ENCODE data around the gene PTPRS.
"Not testable (repeated sequence)": the region's sequence is repeated elsewhere in the genome, so short reads cannot be mapped to it uniquely, and the experiment has no call there.

PTPRS gene

DNA sequence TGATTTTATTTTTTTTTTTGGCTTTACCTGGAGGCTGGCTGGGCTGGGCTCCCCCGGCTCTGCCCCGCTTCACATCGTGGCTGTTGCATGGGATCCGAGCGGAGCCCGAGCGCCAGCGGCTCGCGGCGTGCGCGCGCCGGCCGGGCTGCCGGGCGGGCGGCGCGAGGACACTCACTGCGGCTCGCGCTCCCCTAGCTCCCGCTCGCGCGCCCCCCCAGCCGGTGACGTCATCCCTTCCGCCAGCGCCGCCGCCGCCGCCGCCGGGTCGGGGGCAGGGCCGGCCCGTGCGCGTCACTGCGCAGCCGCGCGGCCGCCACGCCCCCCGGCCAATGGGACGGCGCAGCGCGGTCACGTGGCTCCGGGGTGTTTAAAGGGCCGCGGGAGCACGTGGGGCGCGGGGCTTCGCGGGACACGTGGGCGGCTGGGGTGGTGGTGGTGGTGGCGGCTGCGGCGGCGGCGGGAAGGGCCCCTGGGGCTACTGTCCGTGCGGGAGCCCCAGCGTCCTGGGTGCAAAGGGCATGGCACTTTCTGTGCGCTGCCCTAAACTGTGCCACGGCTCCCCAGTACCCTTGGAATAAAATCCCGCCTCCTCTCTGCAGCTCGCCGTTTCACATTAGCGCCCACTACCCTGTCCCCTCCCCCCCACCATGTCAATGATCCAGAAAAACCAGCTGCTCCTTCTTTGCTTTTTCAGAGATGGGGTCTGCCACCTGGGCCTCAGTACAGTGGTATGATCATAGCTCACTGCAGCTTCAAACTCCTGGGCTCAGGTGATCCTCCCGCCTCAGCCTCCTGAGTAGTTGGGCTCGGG is at the start of gene PTPRS:
Gene PTPRS, minus strand, starts transcription at position 176 of the 811 bp plus-strand sequence. CDS start 54,672 bp downstream, outside the sequence.
- peak; percentile 85 for DNase-seq

- DNase-seq, result no peak
Measured at GRCh38 chr19:5389353-5389752, 48.7 kb upstream of the PTPRS start.

- no peak for DNase-seq
Measured at GRCh38 chr19:5387472-5387871, 46.9 kb upstream of the PTPRS start.

GRCh38 chr19:5386841-5387240 is 46.2 kb upstream of the PTPRS start:
- no peak for DNase-seq

- not testable (repeated sequence) for DNase-seq
Measured at GRCh38 chr19:5381197-5381596, 40.6 kb upstream of the PTPRS start.

DNA sequence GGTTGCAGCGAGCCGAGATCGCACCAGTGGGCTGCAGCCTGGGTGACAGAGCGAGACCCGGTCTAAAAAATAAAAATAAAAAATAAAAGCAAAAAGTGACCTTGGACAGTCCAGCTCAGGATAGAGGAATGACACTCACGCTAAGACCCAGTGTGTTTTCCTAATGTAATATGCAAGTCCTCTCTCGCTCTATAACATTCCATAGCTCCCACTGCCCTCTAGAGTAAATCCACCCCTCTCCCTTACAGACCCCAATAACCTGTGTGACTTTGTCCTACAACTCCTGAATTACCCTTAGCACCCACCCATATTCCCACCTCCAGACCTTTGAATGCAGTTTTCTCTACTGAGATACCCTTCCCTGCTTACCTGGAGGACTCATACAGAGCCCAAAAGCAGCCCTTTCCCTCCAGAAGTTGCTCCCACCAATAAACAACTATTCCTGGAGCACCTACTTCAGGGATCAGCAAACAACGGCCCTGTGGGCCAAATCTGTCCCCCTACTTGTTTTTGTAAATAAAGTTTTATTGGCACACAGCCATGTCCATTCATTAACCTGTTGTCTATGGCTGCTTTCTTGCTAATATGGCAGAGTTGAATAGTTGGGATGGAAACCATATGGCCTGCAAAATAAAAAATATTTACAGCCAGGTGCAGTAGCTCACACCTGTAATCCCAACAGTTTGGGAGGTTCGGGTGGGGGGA is 39.8 kb upstream of the PTPRS start:
- DNase-seq, result no peak

- DNase-seq, result no peak
Measured at GRCh38 chr19:5376928-5377327, 36.3 kb upstream of the PTPRS start.

GRCh38 chr19:5372572-5373200 is 32.1 kb upstream of the PTPRS start:
- no peak for DNase-seq

DNA sequence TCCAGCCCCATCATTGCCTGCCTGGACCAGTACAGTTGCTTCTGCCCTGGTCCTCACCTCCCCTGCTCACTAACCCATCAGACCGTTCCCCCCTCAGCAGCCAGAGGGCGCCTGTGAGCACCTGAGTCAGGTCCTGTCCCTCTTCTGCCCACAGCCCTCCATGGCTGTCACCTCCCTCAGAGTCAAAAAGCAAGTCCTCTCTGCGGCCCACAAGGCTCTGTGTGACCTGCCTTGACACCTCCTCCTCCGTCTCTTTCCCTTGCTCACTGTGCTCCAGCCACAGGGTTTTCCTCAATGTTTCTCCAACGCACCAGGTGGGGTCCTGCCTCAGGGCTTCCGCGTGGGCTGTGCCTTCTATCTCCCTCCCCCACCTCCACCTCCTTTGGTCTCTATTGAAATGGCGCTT is 29.4 kb upstream of the PTPRS start:
- DNase-seq, result peak; percentile 44

GRCh38 chr19:5369304-5369703 is 28.7 kb upstream of the PTPRS start:
- no peak for DNase-seq

DNA sequence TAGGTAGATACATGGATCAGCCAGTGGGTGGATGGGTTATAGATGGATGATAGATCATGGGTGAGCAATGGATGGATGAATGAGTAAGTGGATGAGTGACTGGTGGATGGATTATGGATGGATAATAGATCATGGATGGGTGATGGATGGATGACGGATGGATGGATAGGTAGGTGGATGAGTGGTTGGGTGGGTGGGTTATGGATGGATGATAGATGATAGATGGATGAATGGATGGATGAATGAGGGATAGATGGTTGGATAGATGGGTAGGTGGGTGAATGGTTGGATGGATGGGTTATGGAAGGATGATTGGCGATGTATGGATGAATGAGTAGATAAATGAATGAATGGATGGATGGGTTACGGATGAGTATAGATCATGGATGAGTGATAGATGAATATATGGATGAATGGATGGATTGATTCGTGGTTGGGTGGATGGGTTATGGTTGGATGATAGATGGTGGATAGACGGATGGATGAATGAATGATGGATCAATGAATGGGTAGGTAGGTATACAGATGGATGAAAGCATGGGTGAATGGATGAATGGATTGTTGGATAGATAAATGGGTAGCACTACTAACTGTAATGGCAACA is 27.0 kb upstream of the PTPRS start:
- DNase-seq, result no peak

- DNase-seq, result no peak
Measured at GRCh38 chr19:5365905-5366304, 25.3 kb upstream of the PTPRS start.

GRCh38 chr19:5364674-5365073 is 24.1 kb upstream of the PTPRS start:
- DNase-seq, result no peak

GRCh38 chr19:5361839-5362238 is 21.2 kb upstream of the PTPRS start:
- not testable (repeated sequence) for DNase-seq

DNA sequence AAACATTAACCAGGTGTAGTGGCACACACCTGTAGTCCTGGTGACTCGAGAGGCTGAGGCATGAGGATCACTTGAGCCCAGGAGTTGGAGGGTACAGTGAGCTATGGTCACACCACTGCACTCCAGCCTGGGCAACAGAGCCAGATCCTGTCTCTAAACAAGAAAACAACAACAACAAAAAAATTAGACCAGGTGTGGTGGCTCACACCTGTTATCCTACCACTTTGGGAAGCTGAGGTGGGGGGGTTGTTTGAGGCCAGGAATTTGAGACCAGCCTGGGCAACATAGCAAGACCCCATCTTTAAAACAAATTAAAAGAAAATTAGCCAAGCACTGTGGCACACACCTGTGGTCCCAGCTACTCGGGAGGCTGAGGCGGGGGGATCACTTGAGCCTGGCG is 20.8 kb upstream of the PTPRS start:
- no peak for DNase-seq

- DNase-seq, result peak; percentile 35
Measured at GRCh38 chr19:5360003-5360780, 19.6 kb upstream of the PTPRS start.

GRCh38 chr19:5358173-5358800 is 17.7 kb upstream of the PTPRS start:
- peak; percentile 18 for DNase-seq

DNA sequence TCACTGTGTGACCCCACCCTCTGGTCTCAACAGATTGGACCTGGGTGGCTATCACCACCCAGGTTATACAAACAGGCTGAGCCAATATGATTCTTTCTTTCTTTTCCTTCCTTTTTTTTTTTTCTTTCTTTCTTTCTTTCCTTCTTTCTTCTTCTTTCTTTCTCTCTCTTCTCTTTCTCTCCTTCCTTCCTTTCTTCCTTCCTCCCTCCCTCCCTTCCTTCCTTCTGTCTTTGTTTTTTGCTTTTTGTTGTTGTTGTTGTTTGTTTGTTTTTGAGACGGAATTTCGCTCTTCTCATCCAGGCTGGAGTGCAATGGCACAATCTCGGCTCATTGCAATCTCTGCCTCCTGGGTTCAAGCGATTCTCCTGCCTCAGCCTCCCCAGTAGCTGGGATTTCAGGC is 17.0 kb upstream of the PTPRS start:
- no peak for DNase-seq

- DNase-seq, result no peak
Measured at GRCh38 chr19:5356918-5357317, 16.3 kb upstream of the PTPRS start.

DNA sequence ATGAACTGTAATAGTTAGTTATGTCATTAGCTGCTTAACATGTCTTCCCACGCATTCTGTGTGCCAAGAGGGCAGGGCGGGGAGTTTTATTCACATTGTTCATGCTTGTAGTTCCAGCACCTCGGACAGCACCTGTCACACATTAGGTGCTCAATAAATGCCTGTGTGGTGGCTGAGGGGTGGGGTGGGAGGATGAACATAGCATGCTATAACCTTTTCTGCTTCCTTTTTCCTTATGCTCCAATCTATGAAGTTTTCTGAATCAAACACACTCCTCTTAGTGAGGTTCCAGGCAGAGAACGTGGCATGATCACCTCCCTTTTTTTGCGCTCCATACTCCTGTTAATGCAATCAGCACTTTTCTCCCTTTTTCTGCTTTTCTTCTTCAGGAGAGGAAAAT is 15.8 kb upstream of the PTPRS start:
- no peak for DNase-seq

DNA sequence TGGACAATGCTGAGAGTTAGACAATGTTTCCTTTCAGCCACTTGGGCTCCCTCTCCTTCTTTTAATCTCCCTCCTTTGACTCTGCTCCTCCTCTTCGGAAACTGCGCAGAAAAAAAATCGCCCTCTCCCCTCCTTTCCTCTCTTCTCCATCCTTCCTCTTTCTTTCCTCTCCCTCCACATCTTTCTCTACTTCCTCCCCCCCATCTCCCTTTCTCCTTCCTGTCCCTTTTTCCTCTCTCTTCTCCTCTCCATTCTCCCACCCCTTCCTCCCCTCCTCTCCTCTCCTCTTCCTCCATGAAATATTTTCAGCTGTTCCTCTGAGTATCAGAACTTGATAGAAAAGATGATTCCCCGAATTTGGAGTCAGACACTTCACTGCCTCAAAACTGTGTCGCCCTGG is 15.1 kb upstream of the PTPRS start:
- DNase-seq, result no peak

GRCh38 chr19:5355076-5355475 is 14.5 kb upstream of the PTPRS start:
- DNase-seq, result no peak

All from EL (cell line).